HUES6 (cell line): ENCODE results near the gene SDCCAG8.

Experiments
- H3K27ac ChIP-seq: 2 replicates; pipeline ENCODE4 v1.7.0; 2013; ENCODE audit warnings: low read depth, mild to moderate bottlenecking, low read length, inconsistent platforms
- H3K27me3 ChIP-seq: 2 replicates; pipeline ENCODE4 v1.6.1; 2013; ENCODE audit warnings: low read length; ENCODE audit not compliant: control insufficient read depth, insufficient read depth
- H3K36me3 ChIP-seq: 2 replicates; pipeline ENCODE4 v1.6.1; 2013; ENCODE audit warnings: low read length; ENCODE audit not compliant: control insufficient read depth, insufficient read depth
- H3K4me1 ChIP-seq: 2 replicates; pipeline ENCODE4 v1.6.1; 2013; ENCODE audit warnings: low read length; ENCODE audit not compliant: control insufficient read depth, insufficient read depth
- H3K4me3 ChIP-seq: 2 replicates; pipeline ENCODE4 v1.5.1; 2013; ENCODE audit warnings: low read depth, low read length
- H3K9ac ChIP-seq: one replicate; pipeline ENCODE4 v1.6.1; 2013; ENCODE audit warnings: mild to moderate bottlenecking, low read length
- H3K9me3 ChIP-seq: 2 replicates; pipeline ENCODE4 v1.6.1; 2013; ENCODE audit warnings: low read depth, low read length; ENCODE audit not compliant: control insufficient read depth, insufficient read depth

The SDCCAG8 gene

GRCh38 chr1:243420016-243420945 is 164.4 kb downstream of the SDCCAG8 start:
- H3K9me3 ChIP-seq, result no peaks in the 10 kb centered on the region
- no peak overlapping the region for H3K4me3 ChIP-seq
- no peak overlapping the region for H3K27ac ChIP-seq
- no peaks in the 10 kb centered on the region for H3K27me3 ChIP-seq
- no peaks in the 10 kb centered on the region for H3K36me3 ChIP-seq
- no peak overlapping the region for H3K9ac ChIP-seq
- H3K4me1 ChIP-seq, result peaks cover 19% of the 10 kb centered on the region

GRCh38 chr1:243420946-243421685 is 165.3 kb downstream of the SDCCAG8 start:
- H3K9ac ChIP-seq, result no peak overlapping the region
- H3K4me3 ChIP-seq, result no peak overlapping the region
- no peaks in the 10 kb centered on the region for H3K9me3 ChIP-seq
- no peaks in the 10 kb centered on the region for H3K27me3 ChIP-seq
- H3K36me3 ChIP-seq, result no peaks in the 10 kb centered on the region
- peaks cover 11% of the 10 kb centered on the region for H3K4me1 ChIP-seq
- H3K27ac ChIP-seq, result no peak overlapping the region

- Histone ChIP-seq H3K9ac (no peak overlapping the region), H3K27ac (no peak overlapping the region), H3K9me3 (no peaks in the 10 kb centered on the region), H3K27me3 (no peaks in the 10 kb centered on the region), H3K4me3 (no peak overlapping the region), H3K4me1 (peaks cover 11% of the 10 kb centered on the region), H3K36me3 (no peaks in the 10 kb centered on the region)
Observed at GRCh38 chr1:243421784-243422183, 165.9 kb downstream of the SDCCAG8 start.

GRCh38 chr1:243422362-243422761 is 166.5 kb downstream of the SDCCAG8 start:
- Histone ChIP-seq H3K27ac (no peak overlapping the region), H3K9me3 (no peaks in the 10 kb centered on the region), H3K36me3 (no peaks in the 10 kb centered on the region), H3K4me1 (peaks cover 11% of the 10 kb centered on the region), H3K27me3 (no peaks in the 10 kb centered on the region), H3K4me3 (no peak overlapping the region), H3K9ac (no peak overlapping the region)

GRCh38 chr1:243428084-243428483 is 172.2 kb downstream of the SDCCAG8 start:
- Histone ChIP-seq H3K27me3 (no peaks in the 10 kb centered on the region), H3K36me3 (no peaks in the 10 kb centered on the region), H3K9ac (no peak overlapping the region), H3K9me3 (no peaks in the 10 kb centered on the region), H3K27ac (no peak overlapping the region), H3K4me3 (no peak overlapping the region), H3K4me1 (no peaks in the 10 kb centered on the region)

- H3K4me1 ChIP-seq, result no peaks in the 10 kb centered on the region
- no peak overlapping the region for H3K4me3 ChIP-seq
- no peaks in the 10 kb centered on the region for H3K36me3 ChIP-seq
- no peak overlapping the region for H3K9ac ChIP-seq
- H3K9me3 ChIP-seq, result no peaks in the 10 kb centered on the region
- no peak overlapping the region for H3K27ac ChIP-seq
- no peaks in the 10 kb centered on the region for H3K27me3 ChIP-seq
Observed at GRCh38 chr1:243428617-243429342, 172.9 kb downstream of the SDCCAG8 start.

GRCh38 chr1:243431591-243431990 is 175.8 kb downstream of the SDCCAG8 start:
- Histone ChIP-seq H3K27me3 (no peaks in the 10 kb centered on the region), H3K4me3 (no peak overlapping the region), H3K27ac (no peak overlapping the region), H3K36me3 (no peaks in the 10 kb centered on the region), H3K9me3 (no peaks in the 10 kb centered on the region), H3K4me1 (no peaks in the 10 kb centered on the region), H3K9ac (no peak overlapping the region)

GRCh38 chr1:243432136-243432535 is 176.3 kb downstream of the SDCCAG8 start:
- Histone ChIP-seq H3K9me3 (no peaks in the 10 kb centered on the region), H3K36me3 (no peaks in the 10 kb centered on the region), H3K4me1 (no peaks in the 10 kb centered on the region), H3K27me3 (no peaks in the 10 kb centered on the region), H3K27ac (no peak overlapping the region), H3K9ac (no peak overlapping the region), H3K4me3 (no peak overlapping the region)

- Histone ChIP-seq H3K9ac (no peak overlapping the region), H3K9me3 (no peaks in the 10 kb centered on the region), H3K27me3 (no peaks in the 10 kb centered on the region), H3K27ac (no peak overlapping the region), H3K36me3 (no peaks in the 10 kb centered on the region), H3K4me1 (no peaks in the 10 kb centered on the region), H3K4me3 (no peak overlapping the region)
Observed at GRCh38 chr1:243433737-243434370, 178.0 kb downstream of the SDCCAG8 start.

- no peaks in the 10 kb centered on the region for H3K36me3 ChIP-seq
- no peaks in the 10 kb centered on the region for H3K27me3 ChIP-seq
- H3K9ac ChIP-seq, result no peak overlapping the region
- no peak overlapping the region for H3K27ac ChIP-seq
- H3K9me3 ChIP-seq, result no peaks in the 10 kb centered on the region
- H3K4me3 ChIP-seq, result no peak overlapping the region
- H3K4me1 ChIP-seq, result peaks cover 2% of the 10 kb centered on the region; the same call in 1 of the 2 replicates
Observed at GRCh38 chr1:243434594-243434993, 178.8 kb downstream of the SDCCAG8 start.
